Non-pigmented ciliary epithelial cell (primary cell): Measurements from ENCODE around the gene PPP1R12B.
"Not testable (repeated sequence)": the region's sequence is repeated elsewhere in the genome, so short reads cannot be mapped to it uniquely, and the experiment has no call there.

Experiments
- DNase-seq: peaks from one replicate; pipeline ENCODE4 v3.0.0-alpha.2; 2010; ENCODE audit warnings: low read depth

PPP1R12B gene

DNA sequence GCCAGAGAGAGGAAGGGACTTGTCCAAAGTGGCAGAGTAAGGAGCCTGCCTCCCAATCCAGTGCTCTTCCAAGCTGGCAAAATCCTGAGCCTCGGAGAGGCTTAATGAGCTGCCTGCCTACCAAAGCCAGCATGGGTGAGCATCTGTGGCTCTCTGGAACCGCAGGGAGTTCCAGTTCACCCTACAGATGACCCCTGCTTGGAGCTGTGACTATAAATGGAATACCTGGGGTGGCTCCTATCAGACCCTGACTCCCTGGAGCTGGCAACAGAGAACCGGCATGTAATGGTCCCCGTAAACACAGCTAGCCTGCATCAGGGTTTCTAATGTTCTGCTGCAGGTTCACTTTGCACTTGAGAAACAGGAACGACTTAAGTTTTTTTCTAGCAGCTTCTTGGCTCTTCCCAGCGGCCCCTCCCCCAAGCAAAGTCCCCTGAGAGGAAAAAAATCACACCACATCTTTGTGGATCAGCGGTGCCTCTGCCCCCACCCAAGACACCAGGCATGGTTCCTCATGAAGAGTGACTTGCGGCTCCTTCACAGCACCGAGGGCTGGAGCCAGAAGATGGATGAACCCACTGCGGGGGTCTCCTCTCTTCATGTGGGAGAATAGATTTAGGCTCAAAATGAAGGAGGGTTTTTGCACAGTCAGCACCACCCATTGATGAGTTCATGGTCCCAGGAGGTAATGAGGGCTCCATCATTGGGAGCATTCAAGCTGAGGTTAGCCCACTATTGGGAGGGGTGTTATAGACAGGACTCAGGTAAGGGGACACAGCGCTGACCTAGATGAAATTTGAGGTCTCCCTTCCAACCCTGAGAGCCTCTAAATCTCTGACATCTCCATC is 282.8 kb downstream of the PPP1R12B start:
- DNase-seq: no peak

DNA sequence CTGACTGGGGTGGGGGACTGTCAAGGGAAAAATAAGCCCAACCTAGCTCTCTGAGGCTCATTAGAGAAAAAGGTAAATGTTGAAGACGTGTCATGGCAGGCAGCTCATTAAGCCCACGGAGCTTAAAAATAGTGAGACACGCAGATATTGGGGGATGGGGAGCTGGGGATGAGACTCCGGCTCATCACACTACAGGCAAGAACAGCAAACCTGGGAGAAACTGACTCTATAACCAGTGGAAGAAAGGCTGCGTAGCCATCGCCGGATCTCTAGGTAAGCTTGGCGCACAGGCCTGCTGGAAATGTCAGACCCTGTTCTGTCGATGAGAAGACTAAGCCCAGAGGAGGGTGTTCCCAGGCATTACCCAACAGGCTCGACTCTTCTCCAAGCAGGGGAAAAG is 283.7 kb downstream of the PPP1R12B start:
- no peak for DNase-seq

DNA sequence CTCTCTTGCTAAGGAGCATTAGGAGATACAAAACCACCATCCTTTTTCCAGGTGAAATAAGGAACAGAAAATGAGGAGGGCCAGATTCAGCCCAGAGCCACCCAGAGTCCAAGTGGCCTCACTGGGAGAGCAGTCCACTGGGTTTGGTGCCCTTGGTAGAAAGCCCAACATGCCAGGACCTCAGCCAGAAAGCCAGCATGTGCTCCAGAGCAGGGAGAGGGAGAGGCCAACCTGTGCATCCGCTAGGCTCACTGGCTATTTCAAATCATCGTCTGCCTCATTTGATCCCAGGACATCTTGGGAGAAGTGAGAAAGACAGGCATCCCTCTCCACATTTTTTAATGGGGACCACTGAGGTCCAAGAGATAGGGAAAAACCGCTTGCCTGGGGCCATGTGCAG is 287.7 kb downstream of the PPP1R12B start:
- not testable (repeated sequence) for DNase-seq

DNA sequence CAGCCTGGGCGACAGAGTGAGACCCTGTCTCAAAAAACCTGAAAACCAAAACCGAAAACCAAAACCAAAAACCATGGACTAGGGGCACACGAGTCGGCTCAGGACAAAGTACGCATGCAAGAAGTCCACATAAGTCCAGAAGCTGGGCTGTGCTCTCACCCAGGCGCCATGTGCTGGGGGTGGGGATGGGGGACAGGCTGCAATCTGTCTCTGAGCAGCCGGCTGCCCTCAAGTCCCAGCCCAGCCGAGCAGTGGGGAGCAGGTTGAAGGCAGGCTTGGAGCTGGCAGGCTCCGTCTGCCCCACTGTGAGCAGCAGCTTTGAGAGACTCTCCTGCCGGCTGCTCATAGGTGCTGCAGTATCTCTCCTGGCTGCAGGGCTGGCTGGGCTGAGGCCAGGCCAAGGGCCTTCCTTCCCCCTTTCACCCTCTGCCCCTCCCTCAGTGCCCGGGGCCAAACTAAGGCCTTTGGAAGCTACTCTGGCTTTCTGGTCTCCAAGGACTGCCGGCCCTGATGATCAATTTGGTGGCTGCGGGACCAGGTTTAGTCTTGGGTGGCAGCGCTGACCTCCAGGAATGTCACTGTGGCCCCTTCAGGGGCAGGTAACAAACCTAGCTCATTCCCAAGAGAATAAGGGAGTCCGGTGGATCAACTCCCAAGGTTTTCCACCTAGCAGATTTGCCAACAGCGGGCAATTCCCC is 289.0 kb downstream of the PPP1R12B start:
- DNase-seq: not testable (repeated sequence)

DNA sequence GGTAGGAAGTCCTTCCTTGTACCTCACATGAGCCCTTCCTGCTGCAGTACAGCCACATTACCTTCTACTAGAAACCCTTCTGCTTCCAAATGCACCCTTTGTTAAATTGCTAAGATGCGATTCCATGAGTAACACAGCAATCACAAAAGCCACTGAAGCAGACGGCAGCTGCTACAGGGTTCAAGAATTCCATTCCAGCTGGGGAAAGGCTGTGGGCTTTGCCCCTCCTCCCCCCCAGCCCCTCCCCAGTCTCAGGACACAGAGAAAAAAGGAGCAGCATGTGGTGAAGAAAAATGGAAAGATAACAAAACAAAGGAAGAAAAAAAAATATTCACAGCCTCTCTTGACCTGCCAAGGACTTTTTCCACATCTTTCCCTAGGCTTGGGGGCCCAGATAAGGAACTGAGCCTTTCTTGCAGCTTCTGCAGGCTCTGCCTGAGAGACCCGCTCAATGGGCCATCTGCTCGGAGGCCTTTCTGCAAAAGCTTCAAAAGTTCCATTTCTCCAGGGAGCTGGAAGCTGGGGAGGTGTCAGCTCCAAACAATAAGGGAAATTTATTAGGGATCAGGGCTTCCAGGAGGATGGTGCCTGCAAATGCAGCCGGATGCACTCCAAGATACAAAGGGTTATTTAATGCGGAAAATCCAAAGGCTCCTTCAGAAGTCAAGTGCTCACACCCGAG is 289.7 kb downstream of the PPP1R12B start:
- DNase-seq: no peak

DNA sequence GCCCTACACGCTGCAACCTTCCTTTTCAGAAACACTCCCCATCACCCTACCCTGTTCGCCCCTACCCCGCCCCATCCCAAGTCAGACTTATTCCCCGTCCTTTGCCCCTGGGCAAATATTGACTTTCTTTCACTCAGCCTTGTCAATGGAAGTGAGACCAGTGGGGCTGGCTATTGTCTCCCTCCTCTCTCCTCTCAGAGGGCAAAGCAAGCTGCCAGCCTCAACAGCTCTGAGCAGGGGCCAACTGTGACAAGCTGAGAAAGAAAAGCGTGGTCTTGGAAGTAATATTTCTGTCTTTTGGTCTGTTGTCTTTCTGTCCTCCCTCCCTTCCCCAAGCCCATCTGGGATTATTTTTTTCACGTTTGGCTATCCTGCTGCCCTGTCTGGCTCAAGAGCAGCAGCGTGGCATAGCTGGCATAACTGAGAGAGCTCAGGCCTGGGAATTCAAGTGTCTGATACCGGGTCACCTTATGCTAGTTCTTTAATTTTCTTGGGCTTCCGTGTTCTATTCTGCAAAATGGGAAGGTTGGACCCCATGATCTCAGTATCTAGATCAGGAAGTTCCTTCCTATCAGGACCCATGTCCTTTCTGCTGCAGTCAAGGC is 290.3 kb downstream of the PPP1R12B start:
- DNase-seq: not testable (repeated sequence)

DNA sequence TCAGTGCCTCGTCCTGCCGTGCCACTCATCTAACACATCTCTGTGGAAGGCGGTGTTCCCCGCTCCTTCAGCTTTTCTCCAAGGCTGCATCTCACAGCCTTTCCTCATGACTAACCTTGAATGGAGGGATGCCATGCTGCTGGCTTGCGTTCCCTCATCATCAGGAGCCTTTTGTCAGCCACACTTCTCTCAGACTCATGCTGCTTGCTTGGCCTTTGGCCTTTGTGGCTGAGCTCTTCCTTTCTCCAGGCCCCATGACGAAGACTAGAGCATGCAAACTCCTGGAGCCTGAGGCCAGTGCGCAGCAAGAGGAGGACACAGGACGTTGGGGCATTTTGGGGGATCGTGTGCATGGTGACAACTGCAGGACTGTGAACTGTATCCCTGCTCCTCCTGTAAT is 291.0 kb downstream of the PPP1R12B start:
- DNase-seq: no peak

DNA sequence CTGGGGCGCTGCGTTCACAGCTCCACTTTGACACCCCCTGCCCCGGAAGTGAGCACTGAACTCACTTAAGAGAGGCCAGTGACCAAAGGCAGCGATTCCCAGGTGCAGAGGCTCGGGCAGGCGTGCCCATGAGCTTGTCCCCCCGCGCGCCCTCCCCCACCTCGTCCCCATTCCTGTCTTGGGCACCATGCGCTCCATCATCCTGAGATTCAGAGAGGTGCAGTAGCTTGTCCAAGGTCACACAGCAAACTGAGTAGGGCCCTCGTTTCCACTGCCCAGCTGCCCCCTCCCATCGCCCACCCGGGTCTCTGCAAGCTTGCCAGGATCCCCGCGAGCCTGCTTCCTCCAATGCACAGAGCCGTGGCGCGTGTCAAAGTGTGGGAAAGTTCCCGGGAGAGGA is 293.7 kb downstream of the PPP1R12B start:
- DNase-seq: no peak
